Fibroblast of lung (primary cell): Measurements from ENCODE around the gene L3HYPDH. TPM values are rescaled to one million over a fixed set of nuclear protein-coding genes. Genes with fewer than 3 reads are reported as not detected.
"Not testable (repeated sequence)": the region's sequence is repeated elsewhere in the genome, so short reads cannot be mapped to it uniquely, and the experiment has no call there.

Experiments used
- DNase-seq, 2 donors: peaks; one replicate each; pipeline versions ENCODE4 v3.0.0 to v3.0.0-alpha.2; 2010; ENCODE audit warnings: low read depth in 2 of 2
- H2AFZ ChIP-seq: 2 replicates; pipeline ENCODE4 v1.5.1; 2012; ENCODE audit warnings: low read length, control low read depth, inconsistent platforms
- H3K27ac ChIP-seq: 2 replicates; pipeline ENCODE4 v1.5.1; 2011; ENCODE audit warnings: low read length, control low read depth; ENCODE audit not compliant: insufficient read depth
- H3K27me3 ChIP-seq: 2 replicates; pipeline ENCODE4 v1.5.1; 2011; ENCODE audit warnings: mild to moderate bottlenecking, low read length; ENCODE audit not compliant: control insufficient read depth, insufficient read depth
- H3K36me3 ChIP-seq: 2 replicates; pipeline ENCODE4 v1.5.1; 2011; ENCODE audit warnings: low read length; ENCODE audit not compliant: control insufficient read depth, insufficient read depth
- H3K4me1 ChIP-seq: 2 replicates; pipeline ENCODE4 v1.5.1; 2011; ENCODE audit warnings: low read length; ENCODE audit not compliant: control insufficient read depth, insufficient read depth; ENCODE audit errors: extremely low read depth
- H3K4me2 ChIP-seq: 2 replicates; pipeline ENCODE4 v1.5.1; 2011; ENCODE audit warnings: low read length, control low read depth; ENCODE audit not compliant: insufficient read depth; ENCODE audit errors: extremely low read depth
- H3K4me3 ChIP-seq, 4 experiments: fragments of 200-600 bp in 1 of 4; sonication (generic) in 1 of 4; replicated peaks in 1 of 4; 2 replicates each; pipeline ENCODE4 v1.5.1; 2011 to 2016; ENCODE audit warnings: low read length in 4 of 4, low read depth in 3 of 4, mild to moderate bottlenecking in 3 of 4, control low read depth in 2 of 4, inconsistent platforms in 1 of 4, mixed read lengths in 1 of 4; ENCODE audit not compliant: insufficient read depth in 1 of 4; ENCODE audit errors: control extremely low read depth in 1 of 4
- H3K79me2 ChIP-seq: 2 replicates; pipeline ENCODE4 v1.5.1; 2012; ENCODE audit warnings: mild to moderate bottlenecking, low read length, inconsistent platforms; ENCODE audit not compliant: control insufficient read depth, insufficient read depth
- H3K9ac ChIP-seq: 2 replicates; pipeline ENCODE4 v1.5.1; 2011; ENCODE audit warnings: mild to moderate bottlenecking, low read length, control low read depth; ENCODE audit not compliant: insufficient read depth
- H3K9me3 ChIP-seq: 2 replicates; pipeline ENCODE4 v1.5.1; 2012; ENCODE audit warnings: low read depth, low read length; ENCODE audit not compliant: control insufficient read depth, insufficient read depth
- H4K20me1 ChIP-seq: 2 replicates; pipeline ENCODE4 v1.5.1; 2011; ENCODE audit warnings: low read length; ENCODE audit not compliant: control insufficient read depth, insufficient read depth; ENCODE audit errors: extremely low read depth
- EZH2 ChIP-seq: IDR thresholded peaks from 2 replicates; pipeline ENCODE4 v1.5.1; 2012; ENCODE audit warnings: low read length, control low read depth, mild to moderate bottlenecking; ENCODE audit errors: missing control alignments
- polyA plus RNA-seq, 2 donors: library from polyadenylated mRNA; depleted of rRNA in 1 of 2; stranded (reverse) in 1 of 2; unstranded in 1 of 2; fragments of >200 nt; gene quantifications; 2 replicates each; pipeline ENCODE4 v1.2.1, GENCODE V29; 2011 to 2012; ENCODE audit warnings: missing spikeins in 1 of 2
- total RNA-seq: library from RNA; depleted of rRNA; stranded (reverse); fragments of >200 nt; gene quantifications from 2 replicates; pipeline ENCODE4 v1.2.1, GENCODE V29; 2014
- TF ChIP-seq, protein P1 (sequence below), 2 donors: IDR thresholded peaks in 1 of 2; conservative IDR thresholded peaks in 1 of 2; 1 replicate in 1 of 2; 2 replicates in 1 of 2; pipeline ENCODE4 v1.5.1; 2011 to 2012; ENCODE audit warnings: low read length in 2 of 2, control low read depth in 1 of 2, inconsistent platforms in 1 of 2, low read depth in 1 of 2, mild to moderate bottlenecking in 1 of 2

The L3HYPDH gene
- total and polyA plus RNA-seq, 2 donors (not counting 1 experiment from before 2014, with no cell fraction given), result 28.7 to 50.4 TPM

GRCh38 chr14:59451849-59452248 lies 32.4 kb downstream of the L3HYPDH start:
- Histone ChIP-seq H3K36me3 (no peaks in the 10 kb centered on the region), H3K4me1 (peaks cover 9% of the 10 kb centered on the region), H3K27me3 (no peaks in the 10 kb centered on the region), H2AFZ (no peak overlapping the region), H3K9ac (no peak overlapping the region), H3K79me2 (no peaks in the 10 kb centered on the region), H3K4me3 (no peak overlapping the region), H3K27ac (no peak overlapping the region), H4K20me1 (no peaks in the 10 kb centered on the region), H3K4me2 (no peak overlapping the region), H3K9me3 (no peaks in the 10 kb centered on the region)
- no peak for DNase-seq
- no peak for TF ChIP-seq EZH2
- TF ChIP-seq, protein P1, sequence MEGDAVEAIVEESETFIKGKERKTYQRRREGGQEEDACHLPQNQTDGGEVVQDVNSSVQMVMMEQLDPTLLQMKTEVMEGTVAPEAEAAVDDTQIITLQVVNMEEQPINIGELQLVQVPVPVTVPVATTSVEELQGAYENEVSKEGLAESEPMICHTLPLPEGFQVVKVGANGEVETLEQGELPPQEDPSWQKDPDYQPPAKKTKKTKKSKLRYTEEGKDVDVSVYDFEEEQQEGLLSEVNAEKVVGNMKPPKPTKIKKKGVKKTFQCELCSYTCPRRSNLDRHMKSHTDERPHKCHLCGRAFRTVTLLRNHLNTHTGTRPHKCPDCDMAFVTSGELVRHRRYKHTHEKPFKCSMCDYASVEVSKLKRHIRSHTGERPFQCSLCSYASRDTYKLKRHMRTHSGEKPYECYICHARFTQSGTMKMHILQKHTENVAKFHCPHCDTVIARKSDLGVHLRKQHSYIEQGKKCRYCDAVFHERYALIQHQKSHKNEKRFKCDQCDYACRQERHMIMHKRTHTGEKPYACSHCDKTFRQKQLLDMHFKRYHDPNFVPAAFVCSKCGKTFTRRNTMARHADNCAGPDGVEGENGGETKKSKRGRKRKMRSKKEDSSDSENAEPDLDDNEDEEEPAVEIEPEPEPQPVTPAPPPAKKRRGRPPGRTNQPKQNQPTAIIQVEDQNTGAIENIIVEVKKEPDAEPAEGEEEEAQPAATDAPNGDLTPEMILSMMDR (conservative IDR thresholded peaks at IDR 0.05 in 1 of 2, IDR thresholded peaks at IDR 0.05 in 1 of 2; ENCODE audit: low read depth in 1 of 2, low read length in 2 of 2), result no peak

GRCh38 chr14:59450716-59451115 lies 33.5 kb downstream of the L3HYPDH start:
- no peak overlapping the region for H3K4me3 ChIP-seq
- peaks cover 9% of the 10 kb centered on the region for H3K4me1 ChIP-seq
- H3K27me3 ChIP-seq, result no peaks in the 10 kb centered on the region
- H2AFZ ChIP-seq, result no peak overlapping the region
- no peak overlapping the region for H3K27ac ChIP-seq
- no peak overlapping the region for H3K9ac ChIP-seq
- DNase-seq, result no peak
- no peaks in the 10 kb centered on the region for H3K36me3 ChIP-seq
- TF ChIP-seq, protein P1 (conservative IDR thresholded peaks at IDR 0.05 in 1 of 2, IDR thresholded peaks at IDR 0.05 in 1 of 2; ENCODE audit: low read depth in 1 of 2, low read length in 2 of 2), result no peak
- TF ChIP-seq EZH2, result no peak
- H3K9me3 ChIP-seq, result no peaks in the 10 kb centered on the region
- H3K79me2 ChIP-seq, result no peaks in the 10 kb centered on the region
- H4K20me1 ChIP-seq, result no peaks in the 10 kb centered on the region
- H3K4me2 ChIP-seq, result no peak overlapping the region

DNA sequence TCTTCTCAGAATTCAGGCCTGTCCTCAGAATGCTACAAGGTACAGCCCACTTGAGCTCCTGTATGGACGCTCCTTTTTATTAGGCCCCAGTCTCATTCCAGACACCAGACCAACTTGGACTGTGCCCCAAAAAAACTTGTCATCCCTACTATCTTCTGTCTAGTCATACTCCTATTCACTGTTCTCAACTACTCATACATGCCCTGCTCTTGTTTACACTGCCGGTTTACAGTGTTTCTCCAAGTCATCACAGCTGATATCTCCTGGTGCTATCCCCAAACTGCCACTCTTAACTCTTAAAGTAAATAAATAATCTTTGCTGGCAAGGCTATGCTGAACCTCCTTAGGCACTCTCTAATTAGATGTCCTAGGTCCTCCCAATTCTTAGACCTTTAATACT lies 35.5 kb downstream of the L3HYPDH start:
- not testable (repeated sequence) for H3K4me3 ChIP-seq, H3K27ac ChIP-seq, H3K27me3 ChIP-seq, DNase-seq, H3K9me3 ChIP-seq, H3K4me2 ChIP-seq, H2AFZ ChIP-seq, H3K9ac ChIP-seq, H4K20me1 ChIP-seq, H3K4me1 ChIP-seq, H3K36me3 ChIP-seq, H3K79me2 ChIP-seq
